B cell (primary cell): ENCODE results near the gene TMEM87B. TPM values are rescaled to one million over a fixed set of nuclear protein-coding genes. Genes with fewer than 3 reads are reported as not detected.

Source experiments
- ATAC-seq: fragments of 200-7000 bp; cut with Tn5 transposase; one replicate; pipeline ENCODE4 v1.10.0; 2021; ENCODE audit warnings: low read depth, mild to moderate bottlenecking, moderate number of reproducible peaks, moderate library complexity
- CTCF ChIA-PET: fragments of 350-600 bp; sonication (Branson Sonifier 250); formaldehyde crosslinking; loops from one replicate; lab custom pipeline; 2021; ENCODE audit warnings: antibody characterized with exemption, inconsistent platforms; lab: Charles Lee
- POLR2A ChIA-PET: fragments of 350-600 bp; sonication (Branson Sonifier 250); formaldehyde crosslinking; loops from one replicate; lab custom pipeline; 2021; ENCODE audit warnings: antibody characterized with exemption; lab: Charles Lee
- DNase-seq: peaks from one replicate; pipeline ENCODE4 v3.0.0; 2013
- H2AFZ ChIP-seq: 2 replicates; pipeline ENCODE4 v1.6.1; 2012; ENCODE audit warnings: mild to moderate bottlenecking, low read depth, low read length; ENCODE audit not compliant: insufficient read depth, poor library complexity, severe bottlenecking
- H3K27ac ChIP-seq, 2 donors: 1 replicate in 1 of 2; 2 replicates in 1 of 2; pipeline ENCODE4 v1.5.1; 2012 to 2013; ENCODE audit warnings: low read length in 2 of 2, mild to moderate bottlenecking in 2 of 2, moderate library complexity in 1 of 2
- H3K27me3 ChIP-seq, 4 experiments: fragments of 200-600 bp in 1 of 4; sonication (generic) in 1 of 4; replicated peaks in 1 of 4; 1 replicate in 2 of 4; 2 replicates in 2 of 4; pipeline versions ENCODE4 v1.6.1 to v1.7.0; 2013 to 2016; ENCODE audit warnings: low read length in 3 of 4, mild to moderate bottlenecking in 2 of 4, mixed read lengths in 1 of 4, moderate library complexity in 1 of 4; ENCODE audit not compliant: insufficient read depth in 4 of 4, control insufficient read depth in 3 of 4; ENCODE audit errors: control extremely low read depth in 1 of 4
- H3K36me3 ChIP-seq, 2 experiments: replicated peaks in 1 of 2; 1 replicate in 1 of 2; 2 replicates in 1 of 2; pipeline versions ENCODE4 v1.6.1 to v1.7.1; 2013; ENCODE audit warnings: low read length in 1 of 2; ENCODE audit not compliant: insufficient read depth in 2 of 2, control insufficient read depth in 1 of 2; ENCODE audit errors: control extremely low read depth in 1 of 2, extremely low read depth in 1 of 2
- H3K4me1 ChIP-seq, 2 donors: fragments of 200-600 bp in 1 of 2; sonication (generic) in 1 of 2; 1 replicate in 1 of 2; 2 replicates in 1 of 2; pipeline versions ENCODE4 v1.5.1 to v1.6.1; 2013 to 2017; ENCODE audit warnings: low read length in 2 of 2; ENCODE audit not compliant: control insufficient read depth in 2 of 2, insufficient read depth in 2 of 2
- H3K4me2 ChIP-seq: replicated peaks from 2 replicates; pipeline ENCODE3; 2012; ENCODE audit warnings: mild to moderate bottlenecking, low read depth, low read length; ENCODE audit not compliant: poor library complexity, severe bottlenecking
- H3K4me3 ChIP-seq, 5 experiments: fragments of 200-600 bp in 1 of 5; sonication (generic) in 1 of 5; 1 replicate in 3 of 5; 2 replicates in 2 of 5; pipeline versions ENCODE4 v1.5.1 to v1.7.0; 2011 to 2016; ENCODE audit warnings: low read length in 4 of 5, mild to moderate bottlenecking in 4 of 5, low read depth in 2 of 5, control low read depth in 1 of 5, moderate library complexity in 1 of 5; ENCODE audit not compliant: insufficient read depth in 1 of 5; ENCODE audit errors: control extremely low read depth in 1 of 5, extremely low read depth in 1 of 5
- H3K79me2 ChIP-seq: fragments of 200-600 bp; sonication (generic); one replicate; pipeline ENCODE4 v1.6.0; 2016; ENCODE audit warnings: low read length; ENCODE audit not compliant: control insufficient read depth, insufficient read depth
- H3K9ac ChIP-seq: fragments of 200-600 bp; sonication (generic); 2 replicates; pipeline ENCODE4 v1.6.1; 2017; ENCODE audit warnings: mild to moderate bottlenecking, low read length, moderate library complexity
- H3K9me3 ChIP-seq, 3 donors: one replicate each; pipeline versions ENCODE4 v1.6.1 to v1.7.1; 2013; ENCODE audit warnings: low read length in 2 of 3; ENCODE audit not compliant: control insufficient read depth in 2 of 3, insufficient read depth in 1 of 3; ENCODE audit errors: control extremely low read depth in 1 of 3
- H4K20me1 ChIP-seq: 2 replicates; pipeline ENCODE4 v1.6.0; 2012; ENCODE audit warnings: mild to moderate bottlenecking, low read length; ENCODE audit not compliant: insufficient read depth, control insufficient read depth, poor library complexity, severe bottlenecking
- H3K27ac Mint-ChIP-seq: one replicate; pipeline ENCODE4 v1.8.0; 2021; ENCODE audit warnings: mixed read lengths
- H3K27me3 Mint-ChIP-seq: one replicate; pipeline ENCODE4 v1.8.0; 2021; ENCODE audit warnings: mixed read lengths
- H3K4me1 Mint-ChIP-seq: one replicate; pipeline ENCODE4 v1.8.0; 2021; ENCODE audit warnings: mixed read lengths
- H3K4me3 Mint-ChIP-seq: one replicate; pipeline ENCODE4 v1.8.0; 2021; ENCODE audit warnings: mixed read lengths
- H3K9me3 Mint-ChIP-seq: one replicate; pipeline ENCODE4 v1.8.0; 2022; ENCODE audit warnings: mixed read lengths; ENCODE audit not compliant: insufficient read depth
- EZH2 ChIP-seq: IDR thresholded peaks from 2 replicates; pipeline ENCODE4 v1.6.1; 2012; ENCODE audit warnings: borderline replicate concordance, low read depth, mild to moderate bottlenecking, moderate library complexity, low read length; ENCODE audit not compliant: insufficient read depth, poor library complexity, severe bottlenecking
- WGBS: methylation state at CpG from one replicate; pipeline ENCODE4 v1.1.5; 2013; ENCODE audit warnings: missing lambda C conversion rate; ENCODE audit not compliant: insufficient coverage; 5-methylcytosine and 5-hydroxymethylcytosine counted together
- intact Hi-C: fragments of 100-400 bp; cut with micrococcal nuclease; formaldehyde crosslinking; loops from one replicate; pipeline ENCODE4 v1.10.0; 2022
- polyA plus RNA-seq: library from polyadenylated mRNA; depleted of rRNA; stranded (reverse); fragments of >200 nt; gene quantifications from 2 replicates; pipeline ENCODE4 v1.2.3, GENCODE V29; 2012
- total RNA-seq, 2 donors: library from RNA; stranded (reverse); fragments of 120-200 nt in 1 of 2; gene quantifications; 1 replicate in 1 of 2; 2 replicates in 1 of 2; pipeline versions ENCODE4 v1.2.3 to v1.2.4, GENCODE V29; 2013 to 2022
- TF ChIP-seq, protein P1 (sequence below): fragments of 200-600 bp; IDR thresholded peaks from one replicate; pipeline ENCODE4 v1.8.0; 2022; ENCODE audit warnings: antibody characterized with exemption, mild to moderate bottlenecking

The TMEM87B gene
- total and polyA plus RNA-seq, 2 donors (not counting 1 experiment from before 2014, with no cell fraction given): 9.4 to 21.0 TPM

DNA sequence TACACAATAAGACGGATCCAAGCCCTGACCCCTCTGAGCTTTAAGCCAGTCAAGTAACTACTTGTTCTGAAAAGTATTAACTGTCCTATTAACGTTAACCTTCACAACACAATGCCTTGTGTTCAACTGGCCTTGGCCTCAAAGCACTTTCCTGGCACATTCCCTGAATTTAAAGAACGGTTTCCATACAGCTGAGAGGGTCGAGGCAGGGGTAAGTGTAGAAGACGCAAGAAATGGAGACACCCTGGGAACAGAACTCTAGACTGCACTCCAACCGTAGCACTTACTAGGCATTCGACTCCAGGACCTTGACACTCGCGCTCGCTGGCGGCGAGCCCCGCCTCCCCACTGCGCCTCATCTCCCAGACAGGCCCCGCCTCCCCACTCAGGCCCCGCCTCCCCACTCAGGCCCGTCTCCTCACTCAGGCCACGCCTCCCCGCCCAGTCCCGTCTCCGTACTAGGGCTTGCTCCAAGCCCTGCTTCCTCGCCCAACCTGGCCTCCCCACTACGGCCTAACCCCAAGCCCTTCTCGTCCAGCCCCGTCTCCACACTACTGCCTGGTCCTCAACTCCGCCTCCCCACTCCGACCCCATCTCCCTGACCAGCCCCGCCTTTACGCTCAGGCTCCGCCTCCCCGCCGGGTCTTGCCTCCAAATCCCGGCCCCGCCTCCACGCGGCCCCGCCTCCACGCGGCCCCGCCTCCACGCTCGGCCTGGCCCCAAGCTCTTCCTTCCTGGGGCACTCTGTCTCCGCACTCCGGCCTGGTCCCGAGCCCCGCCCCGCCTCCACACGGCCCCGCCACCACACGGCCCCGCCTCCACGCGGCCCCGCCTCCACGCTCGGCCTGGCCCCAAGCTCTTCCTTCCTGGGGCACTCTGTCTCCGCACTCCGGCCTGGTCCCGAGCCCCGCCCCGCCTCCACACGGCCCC lies 887 bp upstream of the TMEM87B start:
- H3K4me1 ChIP-seq: peaks cover 18 to 19% of the 10 kb centered on the region in 2 donors
- peaks cover 37% of the 10 kb centered on the region for H3K4me1 Mint-ChIP-seq
- no peaks in the 10 kb centered on the region for H3K27me3 Mint-ChIP-seq
- peaks cover 0 to 1% of the 10 kb centered on the region in 2 experiments for H3K36me3 ChIP-seq
- no peaks in the 10 kb centered on the region for H3K9me3 Mint-ChIP-seq
- H3K27ac ChIP-seq: peak overlapping the region; percentile 76 to 81
- peaks cover 10% of the 10 kb centered on the region for H4K20me1 ChIP-seq
- H3K27me3 ChIP-seq: no peaks in the 10 kb centered on the region
- H3K9ac ChIP-seq: peak overlapping the region; percentile 71
- H3K4me3 ChIP-seq: peak overlapping the region; percentile 56 to 77 (median 73)
- ChIA-PET POLR2A (interaction anchor here (0.6 to 1.5 kb wide), 6 partner anchors 166 to 535 kb away, joined by 3 to 10 read pairs (median 4); partner anchors contain the start of genes ANAPC1, CHCHD5 and ZC3H8), CTCF (interaction anchor here (8.8 kb wide), 1 partner anchor 166 kb away, joined by 83 read pairs; no protein-coding TSS in a partner anchor)
- H3K4me2 ChIP-seq: peak overlapping the region; percentile 78
- DNase-seq (peak; percentile 99), ATAC-seq (peak; percentile 65)
- H3K4me3 Mint-ChIP-seq: peak overlapping the region; percentile 99
- intact Hi-C loops: loop anchor here (1.0 to 10.0 kb wide), 5 partner anchors 170 to 1379 kb away; partner anchors contain the start of genes ANAPC1, CHCHD5, NT5DC4 and PSD4
- peak overlapping the region; percentile 93 for H2AFZ ChIP-seq
- no peak for TF ChIP-seq EZH2
- TF ChIP-seq, protein P1, sequence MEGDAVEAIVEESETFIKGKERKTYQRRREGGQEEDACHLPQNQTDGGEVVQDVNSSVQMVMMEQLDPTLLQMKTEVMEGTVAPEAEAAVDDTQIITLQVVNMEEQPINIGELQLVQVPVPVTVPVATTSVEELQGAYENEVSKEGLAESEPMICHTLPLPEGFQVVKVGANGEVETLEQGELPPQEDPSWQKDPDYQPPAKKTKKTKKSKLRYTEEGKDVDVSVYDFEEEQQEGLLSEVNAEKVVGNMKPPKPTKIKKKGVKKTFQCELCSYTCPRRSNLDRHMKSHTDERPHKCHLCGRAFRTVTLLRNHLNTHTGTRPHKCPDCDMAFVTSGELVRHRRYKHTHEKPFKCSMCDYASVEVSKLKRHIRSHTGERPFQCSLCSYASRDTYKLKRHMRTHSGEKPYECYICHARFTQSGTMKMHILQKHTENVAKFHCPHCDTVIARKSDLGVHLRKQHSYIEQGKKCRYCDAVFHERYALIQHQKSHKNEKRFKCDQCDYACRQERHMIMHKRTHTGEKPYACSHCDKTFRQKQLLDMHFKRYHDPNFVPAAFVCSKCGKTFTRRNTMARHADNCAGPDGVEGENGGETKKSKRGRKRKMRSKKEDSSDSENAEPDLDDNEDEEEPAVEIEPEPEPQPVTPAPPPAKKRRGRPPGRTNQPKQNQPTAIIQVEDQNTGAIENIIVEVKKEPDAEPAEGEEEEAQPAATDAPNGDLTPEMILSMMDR: no peak
- 2% methylated on average over 39 of the region's 62 CpGs for WGBS
- H3K79me2 ChIP-seq: peaks cover 33% of the 10 kb centered on the region
- no peaks in the 10 kb centered on the region for H3K9me3 ChIP-seq
- peak overlapping the region; percentile 98 for H3K27ac Mint-ChIP-seq
